Measurements from ENCODE around the gene RPA4.

DNA sequence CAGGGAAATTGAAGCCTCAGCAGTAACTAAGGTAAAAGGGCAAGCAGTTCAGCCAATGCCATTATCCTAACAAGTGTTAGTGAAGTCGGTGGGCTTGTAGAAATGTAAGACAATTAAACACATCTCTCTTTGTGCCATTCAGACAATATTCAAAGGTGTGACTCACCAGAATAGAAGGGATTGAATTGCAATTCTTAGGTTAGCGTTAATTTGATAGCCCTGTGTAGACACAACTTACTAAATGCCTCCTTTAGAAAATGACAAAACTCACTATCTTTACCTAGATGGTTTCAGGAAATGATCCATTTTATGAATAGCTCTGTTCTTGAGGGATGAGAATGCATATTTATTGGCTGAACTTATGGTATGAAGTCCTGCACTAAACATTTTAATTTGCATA lies 35.2 kb downstream of the RPA4 start:
- no peak for TF ChIP-seq EZH2 (IDR thresholded peaks at IDR 0.05; ENCODE audit: insufficient read depth, poor library complexity, severe bottlenecking)
- no peak for TF ChIP-seq EZH2phosphoT487 (IDR thresholded peaks at IDR 0.05; ENCODE audit: insufficient read depth, low read depth)
